Testis (tissue), 3 donors: ENCODE measurements around the gene FAM171A2. TPM values are rescaled to one million over a fixed set of nuclear protein-coding genes. Genes with fewer than 3 reads are reported as not detected.
A peak's percentile ranks its signal among the peaks of the same experiment; 100 is the strongest.

Experiments
- DNase-seq: peaks from one replicate; pipeline ENCODE4 v3.0.0-alpha.2; 2019
- H3K27ac ChIP-seq, 2 donors: fragments of 200-600 bp; sonication (generic); one replicate each; pipeline ENCODE4 v1.5.1; 2019
- H3K27me3 ChIP-seq: fragments of 200-600 bp; sonication (generic); one replicate; pipeline ENCODE4 v1.5.1; 2019
- H3K36me3 ChIP-seq: fragments of 200-600 bp; sonication (generic); one replicate; pipeline ENCODE4 v1.5.1; 2017; ENCODE audit warnings: low read depth; ENCODE audit errors: missing control alignments
- H3K4me1 ChIP-seq: fragments of 200-600 bp; sonication (generic); one replicate; pipeline ENCODE4 v1.5.1; 2019
- H3K4me3 ChIP-seq, 2 donors: fragments of 200-600 bp; sonication (generic); one replicate each; pipeline ENCODE4 v1.5.1; 2017 to 2019
- H3K9me3 ChIP-seq: fragments of 200-600 bp; sonication (generic); one replicate; pipeline ENCODE4 v1.5.1; 2017
- POLR2A ChIP-seq: fragments of 450-650 bp; IDR thresholded peaks from one replicate; pipeline ENCODE4 v1.6.1; 2017; ENCODE audit warnings: antibody characterized with exemption, mild to moderate bottlenecking, moderate library complexity
- whole genome bisulfite sequencing, 2 donors: methylation state at CpG; one replicate each; pipeline ENCODE4 v1.1.5; 2018; 5-methylcytosine and 5-hydroxymethylcytosine counted together
- intact Hi-C: fragments of 100-400 bp; cut with DNase I; formaldehyde crosslinking; loops from one replicate; pipeline ENCODE4 v1.15.1; 2023; ENCODE audit warnings: low total_unique reads
- polyA plus RNA-seq: library from polyadenylated mRNA; stranded (reverse); fragments of 350-450 nt; fragmentation: Illumina TruSeq; extraction: RNeasy Lipid Tissue Mini Kit (QIAGEN cat#74804); gene quantifications from one replicate; pipeline ENCODE4 v1.2.3, GENCODE V29; 2014; ENCODE audit warnings: low read depth, low replicate concordance; ENCODE audit not compliant: insufficient read depth
- total RNA-seq, 2 donors: library from RNA; depleted of rRNA; stranded (reverse); fragments of >200 nt; gene quantifications; one replicate each; pipeline ENCODE4 v1.2.3, GENCODE V29; 2016
- TF ChIP-seq, protein P1 (sequence below), 3 experiments: fragments of 450-650 bp in 2 of 3; fragments of 200-600 bp in 1 of 3; sonication (generic) in 1 of 3; IDR thresholded peaks; one replicate each; pipeline ENCODE4 v1.5.1; 2016 to 2019; ENCODE audit warnings: antibody characterized with exemption in 3 of 3, mild to moderate bottlenecking in 2 of 3, moderate library complexity in 1 of 3

FAM171A2 gene
- total and polyA plus RNA-seq, 3 donors from 2014 or later = 1.3 to 3.6 (median 2.0) TPM

DNA sequence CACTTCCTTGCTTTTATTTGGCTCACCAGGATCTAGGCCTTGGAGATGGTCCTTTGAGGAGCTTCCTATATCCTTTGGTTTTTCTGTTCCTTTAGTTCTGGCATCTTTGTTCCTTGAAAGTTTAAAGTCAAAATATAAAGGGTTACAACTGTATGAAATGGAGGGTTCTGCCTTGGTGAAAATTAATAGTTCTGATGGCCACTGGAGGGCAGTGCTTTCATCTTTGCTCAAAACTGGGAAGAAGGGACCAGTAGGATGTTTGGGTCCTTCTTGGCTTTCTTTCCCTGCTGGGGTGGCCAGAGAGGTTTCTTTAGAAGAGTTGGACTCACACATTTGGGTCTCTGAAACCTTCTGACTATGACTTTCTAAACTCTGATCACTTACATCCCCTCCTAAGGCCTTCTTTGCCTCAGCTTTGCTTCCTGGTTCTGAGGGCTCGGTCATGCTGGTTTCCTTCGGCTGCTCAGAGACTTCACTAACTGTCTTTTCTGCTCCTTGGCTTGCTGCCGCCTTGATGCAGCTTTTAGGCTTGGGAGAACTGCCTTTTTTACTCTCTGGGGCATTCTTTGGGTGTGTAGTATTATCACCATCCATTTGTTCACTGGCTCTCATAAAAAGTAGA, 36.7 kb upstream of the FAM171A2 start:
- peak; percentile 27 for DNase-seq
- H3K27ac ChIP-seq = no peak overlapping the region
- intact Hi-C loops = no loop called here
- H3K9me3 ChIP-seq = no peaks in the 10 kb centered on the region
- no peaks in the 10 kb centered on the region for H3K27me3 ChIP-seq
- TF ChIP-seq POLR2A = no peak
- TF ChIP-seq, protein P1, sequence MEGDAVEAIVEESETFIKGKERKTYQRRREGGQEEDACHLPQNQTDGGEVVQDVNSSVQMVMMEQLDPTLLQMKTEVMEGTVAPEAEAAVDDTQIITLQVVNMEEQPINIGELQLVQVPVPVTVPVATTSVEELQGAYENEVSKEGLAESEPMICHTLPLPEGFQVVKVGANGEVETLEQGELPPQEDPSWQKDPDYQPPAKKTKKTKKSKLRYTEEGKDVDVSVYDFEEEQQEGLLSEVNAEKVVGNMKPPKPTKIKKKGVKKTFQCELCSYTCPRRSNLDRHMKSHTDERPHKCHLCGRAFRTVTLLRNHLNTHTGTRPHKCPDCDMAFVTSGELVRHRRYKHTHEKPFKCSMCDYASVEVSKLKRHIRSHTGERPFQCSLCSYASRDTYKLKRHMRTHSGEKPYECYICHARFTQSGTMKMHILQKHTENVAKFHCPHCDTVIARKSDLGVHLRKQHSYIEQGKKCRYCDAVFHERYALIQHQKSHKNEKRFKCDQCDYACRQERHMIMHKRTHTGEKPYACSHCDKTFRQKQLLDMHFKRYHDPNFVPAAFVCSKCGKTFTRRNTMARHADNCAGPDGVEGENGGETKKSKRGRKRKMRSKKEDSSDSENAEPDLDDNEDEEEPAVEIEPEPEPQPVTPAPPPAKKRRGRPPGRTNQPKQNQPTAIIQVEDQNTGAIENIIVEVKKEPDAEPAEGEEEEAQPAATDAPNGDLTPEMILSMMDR (IDR thresholded peaks at IDR 0.05) = peak; percentile 41 to 56 (median 42)
- H3K4me1 ChIP-seq = no peaks in the 10 kb centered on the region
- 79 to 94% methylated on average over 3 of the region's 3 CpGs for WGBS, 2 donors
- H3K4me3 ChIP-seq = no peak overlapping the region
- H3K36me3 ChIP-seq = no peaks in the 10 kb centered on the region

DNA sequence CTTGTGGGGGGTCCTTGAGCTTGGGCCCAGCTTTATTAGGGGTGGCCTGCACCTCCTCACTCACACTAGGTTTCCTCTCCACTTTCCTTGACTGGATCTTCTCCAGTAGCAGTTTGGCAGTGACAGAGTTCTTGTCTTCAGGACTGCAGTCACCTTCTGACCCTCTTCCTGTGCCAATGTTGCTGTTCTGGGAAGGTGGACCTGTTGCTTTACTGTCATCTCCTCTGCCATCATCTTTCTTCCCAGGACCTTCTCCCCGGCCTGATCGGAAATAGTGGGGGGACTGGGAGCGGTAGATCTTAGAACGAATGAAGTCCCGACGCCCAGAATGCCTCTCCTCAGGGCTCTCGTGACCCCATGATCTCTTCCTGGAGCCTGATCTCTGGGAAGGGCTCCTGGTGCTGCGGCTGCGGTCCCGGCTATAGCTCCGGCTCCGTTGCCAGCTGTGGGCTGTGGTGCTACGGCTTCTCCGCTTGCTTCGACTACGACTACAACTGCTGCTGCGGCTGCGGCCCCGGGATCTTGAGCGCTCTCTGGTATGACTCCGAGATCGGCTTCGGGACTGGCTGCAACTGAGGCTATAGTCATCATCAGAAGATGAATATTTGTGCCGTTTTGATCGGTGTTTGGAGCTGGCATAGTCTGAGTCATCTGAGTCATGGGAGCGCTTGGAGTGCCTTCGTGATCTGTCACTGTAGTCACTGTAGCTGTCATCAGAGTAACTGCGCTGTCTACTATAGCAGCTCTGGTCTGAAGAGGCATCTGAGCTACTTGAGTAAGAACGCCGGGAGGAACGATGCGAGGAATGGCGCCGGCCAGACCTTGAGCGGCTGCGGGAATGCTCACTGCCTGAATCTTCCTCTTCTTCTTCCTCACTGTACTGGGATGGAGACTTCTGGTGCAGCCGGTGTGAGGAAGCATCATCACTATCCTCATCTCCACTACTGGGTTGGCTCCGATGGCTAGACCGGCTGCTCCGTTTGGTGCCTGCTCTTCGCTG, 35.3 kb upstream of the FAM171A2 start:
- Histone ChIP-seq H3K27ac (no peak overlapping the region), H3K9me3 (no peaks in the 10 kb centered on the region), H3K27me3 (no peaks in the 10 kb centered on the region), H3K4me3 (no peak overlapping the region), H3K4me1 (no peaks in the 10 kb centered on the region), H3K36me3 (no peaks in the 10 kb centered on the region)
- DNase-seq = no peak
- intact Hi-C loops = no loop called here
- 92% methylated on average over 31 to 41 of the region's 41 CpGs for WGBS, 2 donors
- TF ChIP-seq POLR2A = no peak
- TF ChIP-seq, protein P1 (IDR thresholded peaks at IDR 0.05) = no peak

DNA sequence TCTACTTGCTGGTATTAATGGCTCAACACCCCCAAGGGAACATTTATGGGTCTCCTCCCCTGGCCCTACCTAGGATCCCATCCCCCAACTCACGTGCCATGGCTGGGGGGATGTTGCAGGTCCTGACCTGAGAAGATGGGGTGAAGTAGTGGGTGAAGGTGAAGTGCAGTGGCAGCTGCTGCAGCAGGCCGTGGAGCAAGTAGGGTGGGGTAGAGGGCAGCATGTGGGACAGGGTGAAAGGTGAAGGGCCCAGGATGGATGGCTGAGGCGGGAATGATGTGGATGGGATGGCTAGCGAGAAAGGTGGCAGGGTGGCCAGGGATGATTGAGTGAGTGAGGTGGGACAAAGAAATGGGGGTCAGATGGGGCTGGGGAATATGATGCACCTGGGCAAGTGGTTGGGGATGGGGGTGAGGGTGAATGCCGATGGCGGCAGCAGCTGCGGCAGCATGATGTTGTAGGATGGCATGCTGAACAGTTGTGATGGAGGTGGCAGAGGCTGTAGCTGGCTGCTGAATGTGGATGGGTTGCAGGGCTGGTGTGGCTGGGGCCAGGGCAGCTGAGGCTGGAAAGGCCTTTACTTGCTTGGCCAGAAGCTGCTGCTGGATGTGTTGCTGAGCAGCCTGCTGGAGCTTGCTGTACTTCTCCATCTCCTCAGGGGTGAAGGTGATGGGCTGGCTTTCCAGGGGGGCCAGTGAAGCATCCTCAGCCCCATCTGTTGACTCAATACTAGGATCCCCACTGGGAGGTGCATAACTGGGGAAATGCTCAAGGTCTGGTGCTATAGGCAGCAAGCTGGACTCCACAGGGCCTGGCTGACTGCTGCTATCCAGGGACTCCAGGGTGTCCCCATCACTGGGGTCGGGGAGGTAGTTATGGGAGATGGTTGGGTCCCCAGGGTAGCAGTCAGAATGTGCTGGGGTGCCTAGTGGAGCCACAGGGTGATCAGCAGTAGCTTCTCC, 34.1 kb upstream of the FAM171A2 start:
- no peaks in the 10 kb centered on the region for H3K9me3 ChIP-seq
- H3K27ac ChIP-seq = no peak overlapping the region
- intact Hi-C loops = no loop called here
- H3K4me3 ChIP-seq = no peak overlapping the region
- DNase-seq = no peak
- no peaks in the 10 kb centered on the region for H3K27me3 ChIP-seq
- 93% methylated on average over 7 to 8 of the region's 8 CpGs for WGBS, 2 donors
- H3K4me1 ChIP-seq = no peaks in the 10 kb centered on the region
- H3K36me3 ChIP-seq = no peaks in the 10 kb centered on the region
- TF ChIP-seq, protein P1 (IDR thresholded peaks at IDR 0.05) = no peak
- no peak for TF ChIP-seq POLR2A

DNA sequence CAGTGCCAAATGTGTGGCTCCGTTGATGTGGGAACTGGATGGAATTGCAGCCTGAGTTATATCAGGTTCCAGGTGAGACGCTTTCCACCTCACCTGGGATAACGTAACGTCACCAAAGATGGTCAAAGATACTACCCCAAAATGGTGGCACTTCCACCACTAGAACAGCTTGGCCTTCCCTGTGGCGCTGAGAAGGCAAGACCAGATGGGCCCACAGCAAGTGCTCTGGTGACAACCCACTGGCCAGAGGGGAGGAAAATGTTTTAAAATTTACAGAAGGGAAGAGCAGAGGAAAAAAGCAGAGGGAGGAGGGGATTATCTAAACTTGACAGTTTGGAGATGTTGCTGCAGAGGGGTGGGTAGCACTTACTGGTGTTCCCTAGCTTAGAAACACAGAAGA, 33.3 kb upstream of the FAM171A2 start:
- Histone ChIP-seq H3K9me3 (no peaks in the 10 kb centered on the region), H3K4me3 (no peak overlapping the region), H3K27ac (no peak overlapping the region), H3K36me3 (no peaks in the 10 kb centered on the region), H3K4me1 (no peaks in the 10 kb centered on the region), H3K27me3 (no peaks in the 10 kb centered on the region)
- TF ChIP-seq, protein P1 (IDR thresholded peaks at IDR 0.05) = no peak
- no peak for TF ChIP-seq POLR2A
- DNase-seq = no peak
- intact Hi-C loops = no loop called here
- 89 to 92% methylated on average over 5 of the region's 5 CpGs for WGBS, 2 donors
